GM12878 (cell line): Measurements from ENCODE around the gene NF1. TPM values are rescaled to one million over a fixed set of nuclear protein-coding genes. Genes with fewer than 3 reads are reported as not detected.

Experiments used
- ATAC-seq: fragments of 200-7000 bp; cut with Tn5 transposase; 3 replicates; pipeline ENCODE4 v1.9.1; 2020; ENCODE audit warnings: mild to moderate bottlenecking, moderate library complexity
- BruUV-seq: library from RNA; stranded (reverse); fragments of 400-500 nt; replicated peaks from 2 replicates; lab custom pipeline; 2021; lab: Mats Ljungman, UMichigan
- CTCF ChIA-PET: fragments of 300-600 bp; sonication (Branson Sonifier 250); formaldehyde crosslinking; extraction: SDS; loops from one replicate; lab custom pipeline; 2021; ENCODE audit warnings: inconsistent platforms; lab: Yijun Ruan, JAX
- POLR2A ChIA-PET: fragments of 350-600 bp; formaldehyde crosslinking; extraction: SDS; loops from one replicate; lab custom pipeline; 2021; ENCODE audit warnings: inconsistent platforms; lab: Charles Lee
- RAD21 ChIA-PET: fragments of 300-600 bp; sonication (Branson Sonifier 250); formaldehyde crosslinking; loops from one replicate; lab custom pipeline; 2023; ENCODE audit warnings: antibody characterized with exemption; ENCODE audit not compliant: unreplicated experiment; lab: Charles Lee
- SMC1A ChIA-PET: fragments of 300-600 bp; sonication (Branson Sonifier 250); formaldehyde crosslinking; loops from one replicate; lab custom pipeline; 2023; ENCODE audit not compliant: unreplicated experiment, uncharacterized antibody; lab: Charles Lee
- DNase-seq: peaks from one replicate; pipeline ENCODE4 v3.0.0-alpha.2; 2011; ENCODE audit warnings: low read depth, low spot score
- FAIRE-seq: peaks from 3 replicates; lab custom pipeline; 2011; peaks lifted over from hg19 to GRCh38; lab: Jason Lieb, UNC
- H2AFZ ChIP-seq: 2 replicates; pipeline ENCODE4 v1.6.0; 2011; ENCODE audit warnings: low read depth, low read length, control low read depth; ENCODE audit not compliant: control insufficient read depth
- H3K27ac ChIP-seq: 2 replicates; pipeline ENCODE4 v1.5.1; 2011; ENCODE audit warnings: control low read depth; ENCODE audit not compliant: control insufficient read depth, insufficient read depth
- H3K27me3 ChIP-seq, 2 experiments: replicated peaks in 1 of 2; 2 replicates each; pipeline versions ENCODE4 v1.6.0 to v1.6.1; 2011; ENCODE audit warnings: low read length in 1 of 2; ENCODE audit not compliant: control insufficient read depth in 2 of 2, insufficient read depth in 2 of 2
- H3K36me3 ChIP-seq, 2 experiments: 2 replicates each; pipeline ENCODE4 v1.5.1; 2011; ENCODE audit warnings: low read length in 1 of 2; ENCODE audit not compliant: control insufficient read depth in 2 of 2, insufficient read depth in 2 of 2
- H3K4me1 ChIP-seq: 2 replicates; pipeline ENCODE4 v1.6.1; 2011; ENCODE audit warnings: mild to moderate bottlenecking, low read length, moderate library complexity, mixed read lengths; ENCODE audit not compliant: control insufficient read depth, insufficient read depth
- H3K4me2 ChIP-seq: 2 replicates; pipeline ENCODE4 v1.6.0; 2011; ENCODE audit warnings: control low read depth; ENCODE audit not compliant: control insufficient read depth, insufficient read depth
- H3K4me3 ChIP-seq: fragments of 200-600 bp; sonication (generic); 2 replicates; pipeline ENCODE4 v1.5.1; 2016
- H3K79me2 ChIP-seq: 2 replicates; pipeline ENCODE4 v1.6.0; 2011; ENCODE audit warnings: low read length; ENCODE audit not compliant: control insufficient read depth, insufficient read depth
- H3K9ac ChIP-seq: 2 replicates; pipeline ENCODE4 v1.8.0; 2011; ENCODE audit warnings: low read length, control low read depth, mixed read lengths; ENCODE audit not compliant: control insufficient read depth, insufficient read depth
- H3K9me3 ChIP-seq: replicated peaks from 3 replicates; pipeline ENCODE4 v1.5.1; 2011; ENCODE audit warnings: mild to moderate bottlenecking, low read length; ENCODE audit not compliant: control insufficient read depth, insufficient read depth
- H4K20me1 ChIP-seq: 2 replicates; pipeline ENCODE4 v1.6.0; 2011; ENCODE audit not compliant: control insufficient read depth, insufficient read depth
- EZH2 ChIP-seq: IDR thresholded peaks from 2 replicates; pipeline ENCODE4 v1.6.1; 2012; ENCODE audit warnings: low read depth, mild to moderate bottlenecking, control low read depth, inconsistent platforms, low read length, borderline replicate concordance; ENCODE audit not compliant: control insufficient read depth
- IRF4 ChIP-seq: IDR thresholded peaks from 2 replicates; pipeline ENCODE4 v1.6.1; 2011; ENCODE audit warnings: low read depth, low read length
- IRF5 ChIP-seq: fragments of 450-650 bp; IDR thresholded peaks from 2 replicates; pipeline ENCODE4 v1.6.1; 2017; ENCODE audit warnings: borderline replicate concordance
- JUNB ChIP-seq: IDR thresholded peaks from 2 replicates; pipeline ENCODE4 v1.6.1; 2016; ENCODE audit warnings: antibody characterized with exemption, mild to moderate bottlenecking
- MAX ChIP-seq: IDR thresholded peaks from 2 replicates; pipeline ENCODE4 v1.6.1; 2012; ENCODE audit warnings: low read depth, low read length, improper control_type of control experiment
- POLR2A ChIP-seq: IDR thresholded peaks from 2 replicates; pipeline ENCODE4 v1.6.1; 2011; ENCODE audit warnings: low read depth, mild to moderate bottlenecking, low read length
- POLR2AphosphoS2 ChIP-seq: IDR thresholded peaks from 2 replicates; pipeline ENCODE4 v1.6.1; 2011; ENCODE audit warnings: low read depth, mild to moderate bottlenecking, low read length, improper control_type of control experiment, moderate library complexity
- RBBP5 ChIP-seq: fragments of 200-600 bp; sonication (generic); conservative IDR thresholded peaks from 2 replicates; pipeline ENCODE4 v1.6.1; 2016
- SMAD1 ChIP-seq: fragments of 450-650 bp; IDR thresholded peaks from 2 replicates; pipeline ENCODE4 v1.6.1; 2018; ENCODE audit warnings: mild to moderate bottlenecking, low read depth; ENCODE audit not compliant: partially characterized antibody
- SP1 ChIP-seq: IDR thresholded peaks from one replicate; pipeline ENCODE4 v1.6.1; 2011; ENCODE audit warnings: low read depth, low read length
- SUZ12 ChIP-seq: fragments of 200-600 bp; sonication (generic); IDR thresholded peaks from one replicate; pipeline ENCODE4 v1.6.1; 2018; ENCODE audit warnings: antibody characterized with exemption, mild to moderate bottlenecking; ENCODE audit not compliant: unreplicated experiment
- TCF12 ChIP-seq: IDR thresholded peaks from 2 replicates; pipeline ENCODE4 v1.6.1; 2011; ENCODE audit warnings: low read depth, mild to moderate bottlenecking, low read length
- ZNF24 ChIP-seq: fragments of 450-650 bp; IDR thresholded peaks from 2 replicates; pipeline ENCODE4 v1.6.1; 2017; ENCODE audit warnings: antibody characterized with exemption, mild to moderate bottlenecking
- WGBS: methylation state at CpG from one replicate; pipeline ENCODE4 v1.1.6; 2016; ENCODE audit warnings: low lambda C conversion rate; ENCODE audit not compliant: insufficient replicate concordance, insufficient coverage; ENCODE audit errors: missing lambda C conversion rate; 5-methylcytosine and 5-hydroxymethylcytosine counted together
- in situ Hi-C: fragments of 300-500 bp; cut with MboI; formaldehyde crosslinking; loops from 9 replicates; pipeline ENCODE4 v1.14.3; 2018; ENCODE audit warnings: mixed read lengths
- intact Hi-C: fragments of 100-400 bp; cut with micrococcal nuclease; formaldehyde crosslinking; loops from one replicate; pipeline ENCODE4 v1.14.2; 2022; ENCODE audit not compliant: unreplicated experiment
- polyA plus RNA-seq, 11 experiments: library from polyadenylated mRNA; depleted of rRNA in 4 of 11; unstranded in 6 of 11; stranded (reverse) in 5 of 11; fragments of >200 nt; fragmentation: Nextera tagmentation in 4 of 11; fragmentation: Illumina TruSeq in 1 of 11; extraction: Ambion mirVana in 4 of 11; extraction: Trizol in 1 of 11; gene quantifications; 1 replicate in 1 of 11; 2 replicates in 10 of 11; pipeline versions ENCODE4 v1.2.1 to v1.2.3, GENCODE V29; 2011 to 2016; ENCODE audit warnings: inconsistent platforms in 2 of 11, missing spikeins in 2 of 11, low read depth in 1 of 11
- total RNA-seq, 4 experiments: library from RNA; depleted of rRNA in 3 of 4; stranded (reverse); fragments of >200 nt in 3 of 4; fragmentation: Illumina TruSeq in 1 of 4; extraction: Trizol in 1 of 4; gene quantifications; 2 replicates each; pipeline versions ENCODE4 v1.2.1 to v1.2.3, GENCODE V29; 2013 to 2021
- TF ChIP-seq, protein P1 (sequence below): IDR thresholded peaks from 2 replicates; pipeline ENCODE4 v1.6.1; 2011; ENCODE audit warnings: borderline replicate concordance, low read depth, mild to moderate bottlenecking, moderate library complexity, mixed read lengths, low read length; ENCODE audit not compliant: insufficient read depth; ENCODE audit errors: extremely low read length

NF1 gene
- total and polyA plus RNA-seq, 10 of the 15 experiments (the other 5 are each of a cell fraction or from before 2014, with no cell fraction given), result 2.5 to 31.8 (median 16.6) TPM

GRCh38 chr17:31152271-31152670, 57.5 kb downstream of the NF1 start:
- Histone ChIP-seq H4K20me1 (no peaks in the 10 kb centered on the region), H3K4me2 (no peak overlapping the region), H3K79me2 (no peaks in the 10 kb centered on the region), H3K27ac (no peak overlapping the region), H3K4me3 (no peak overlapping the region), H2AFZ (no peak overlapping the region), H3K9ac (no peak overlapping the region), H3K9me3 (no peaks in the 10 kb centered on the region; the same call in 2 of the 3 replicates), H3K36me3 (no peaks in the 10 kb centered on the region), H3K4me1 (no peaks in the 10 kb centered on the region), H3K27me3 (no peaks in the 10 kb centered on the region)
- RAD21 ChIA-PET, result no interaction called here
- no peak for ATAC-seq
- CTCF ChIA-PET, result no interaction called here
- FAIRE-seq, result no peak
- TF ChIP-seq IRF4, result no peak
- no peak for TF ChIP-seq EZH2
- no peak for TF ChIP-seq POLR2AphosphoS2
- no peak for TF ChIP-seq MAX
- TF ChIP-seq SP1, result no peak
- no peak for TF ChIP-seq SUZ12
- POLR2A ChIA-PET, result no interaction called here
- WGBS, result 88% methylated on average over 1 of the region's 1 CpG
- no peak for DNase-seq
- intact Hi-C loops, result no loop called here
- SMC1A ChIA-PET, result no interaction called here
- in situ Hi-C loops, result no loop called here
- no TSS peak for BruUV-seq

DNA sequence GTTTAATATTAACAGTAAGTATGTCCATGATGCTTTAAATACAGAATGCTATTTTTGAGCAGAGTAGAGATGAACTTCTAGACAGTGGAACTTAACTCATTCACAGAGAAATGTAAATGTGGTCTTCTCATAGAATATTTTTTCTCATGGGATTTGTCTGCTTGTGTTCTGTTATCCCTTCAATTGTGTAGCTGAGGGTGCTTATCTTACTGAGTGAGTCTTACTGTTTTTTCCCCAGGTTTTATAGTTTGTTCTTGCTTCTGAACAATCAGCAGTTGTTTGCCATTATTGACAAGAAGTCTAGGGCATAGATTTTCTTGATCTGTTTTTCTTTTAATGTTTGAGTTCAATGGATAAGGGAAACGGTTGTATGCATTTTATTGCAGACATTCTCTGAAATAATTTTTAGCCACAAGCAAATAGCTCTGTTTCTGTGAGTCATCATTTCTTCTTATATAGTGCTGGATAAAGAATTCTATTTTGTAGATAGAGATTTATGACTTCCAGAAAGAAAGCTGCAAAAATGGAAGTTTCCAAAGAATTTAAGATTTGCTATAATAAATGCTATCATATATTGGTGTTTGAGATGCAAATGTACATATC, 60.5 kb downstream of the NF1 start:
- WGBS, result 37% methylated on average over 1 of the region's 1 CpG
- intact Hi-C loops, result no loop called here
- TF ChIP-seq, protein P1, sequence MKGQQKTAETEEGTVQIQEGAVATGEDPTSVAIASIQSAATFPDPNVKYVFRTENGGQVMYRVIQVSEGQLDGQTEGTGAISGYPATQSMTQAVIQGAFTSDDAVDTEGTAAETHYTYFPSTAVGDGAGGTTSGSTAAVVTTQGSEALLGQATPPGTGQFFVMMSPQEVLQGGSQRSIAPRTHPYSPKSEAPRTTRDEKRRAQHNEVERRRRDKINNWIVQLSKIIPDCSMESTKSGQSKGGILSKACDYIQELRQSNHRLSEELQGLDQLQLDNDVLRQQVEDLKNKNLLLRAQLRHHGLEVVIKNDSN, result no peak
- TF ChIP-seq SP1, result no peak
- TF ChIP-seq IRF4, result no peak
- TF ChIP-seq IRF5, result no peak
- TF ChIP-seq SMAD1, result no peak
- TF ChIP-seq TCF12, result no peak
- no peak for TF ChIP-seq RBBP5
- TF ChIP-seq JUNB, result no peak
- TF ChIP-seq POLR2A, result no peak
- no peak for TF ChIP-seq ZNF24

More for the DNA sequence above, 60.5 kb downstream of the NF1 start:
- Histone ChIP-seq H3K79me2 (no peaks in the 10 kb centered on the region), H4K20me1 (no peaks in the 10 kb centered on the region), H3K9me3 (no peaks in the 10 kb centered on the region; the same call in 2 of the 3 replicates), H3K36me3 (no peaks in the 10 kb centered on the region; a peak in 1 of 4 replicates), H3K9ac (no peak overlapping the region), H2AFZ (no peak overlapping the region), H3K4me1 (no peaks in the 10 kb centered on the region), H3K27ac (no peak overlapping the region), H3K27me3 (no peaks in the 10 kb centered on the region), H3K4me3 (no peak overlapping the region), H3K4me2 (no peak overlapping the region)
- SMC1A ChIA-PET, result interaction anchor here (1.0 to 1.6 kb wide), 2 partner anchors 10 to 11 kb away, joined by 3 to 4 read pairs; no protein-coding TSS in a partner anchor
- in situ Hi-C loops, result no loop called here
- CTCF ChIA-PET, result interaction anchor here (0.7 to 1.6 kb wide), 2 partner anchors 61 to 126 kb away, joined by 3 read pairs; no protein-coding TSS in a partner anchor
- RAD21 ChIA-PET, result interaction anchor here (0.5 kb wide), 1 partner anchor 1164 kb away, joined by 4 read pairs; no protein-coding TSS in a partner anchor
- POLR2A ChIA-PET, result interaction anchor here (0.6 kb wide), 1 partner anchor 721 kb away, joined by 4 read pairs; no protein-coding TSS in a partner anchor
- FAIRE-seq (no peak), DNase-seq (no peak), ATAC-seq (no peak)
- no TSS peak for BruUV-seq
